SK-N-MC (cell line): Measurements from ENCODE around the gene HSPA4.

ENCODE experiments used
- DNase-seq: peaks from one replicate; pipeline ENCODE4 v3.0.0-alpha.2; 2011; ENCODE audit warnings: low read depth, low spot score
- H3K27ac ChIP-seq: fragments of 200-600 bp; sonication (generic); 2 replicates; pipeline ENCODE4 v1.5.1; 2016; ENCODE audit warnings: mixed run types
- H3K36me3 ChIP-seq: fragments of 200-600 bp; sonication (generic); 2 replicates; pipeline ENCODE4 v1.6.1; 2017; ENCODE audit warnings: antibody characterized with exemption, low read length, mixed read lengths; ENCODE audit not compliant: insufficient read depth
- H3K4me3 ChIP-seq: fragments of 200-600 bp; sonication (generic); 2 replicates; pipeline ENCODE4 v1.5.1; 2016
- H3K9ac ChIP-seq: fragments of 200-600 bp; sonication (generic); 2 replicates; pipeline ENCODE4 v1.8.0; 2017; ENCODE audit warnings: mixed run types, mixed read lengths; ENCODE audit not compliant: insufficient read length
- H3K9me3 ChIP-seq: fragments of 200-600 bp; sonication (generic); 2 replicates; pipeline ENCODE4 v1.6.1; 2017; ENCODE audit warnings: low read depth, mild to moderate bottlenecking, antibody characterized with exemption, low read length, moderate library complexity, mixed read lengths
- EZH2 ChIP-seq: fragments of 200-600 bp; sonication (generic); IDR thresholded peaks from one replicate; pipeline ENCODE4 v1.6.1; 2017; ENCODE audit warnings: antibody characterized with exemption
- FOXP2 ChIP-seq: optimal IDR thresholded peaks from 2 replicates; pipeline ENCODE3; 2011; ENCODE audit warnings: mild to moderate bottlenecking, moderate library complexity; ENCODE audit not compliant: insufficient read depth; ENCODE audit errors: extremely low read length, control extremely low read depth
- POLR2AphosphoS5 ChIP-seq: IDR thresholded peaks from 2 replicates; pipeline ENCODE4 v1.6.1; 2012; ENCODE audit warnings: mild to moderate bottlenecking, low read depth, low read length, borderline replicate concordance

The HSPA4 gene

DNA sequence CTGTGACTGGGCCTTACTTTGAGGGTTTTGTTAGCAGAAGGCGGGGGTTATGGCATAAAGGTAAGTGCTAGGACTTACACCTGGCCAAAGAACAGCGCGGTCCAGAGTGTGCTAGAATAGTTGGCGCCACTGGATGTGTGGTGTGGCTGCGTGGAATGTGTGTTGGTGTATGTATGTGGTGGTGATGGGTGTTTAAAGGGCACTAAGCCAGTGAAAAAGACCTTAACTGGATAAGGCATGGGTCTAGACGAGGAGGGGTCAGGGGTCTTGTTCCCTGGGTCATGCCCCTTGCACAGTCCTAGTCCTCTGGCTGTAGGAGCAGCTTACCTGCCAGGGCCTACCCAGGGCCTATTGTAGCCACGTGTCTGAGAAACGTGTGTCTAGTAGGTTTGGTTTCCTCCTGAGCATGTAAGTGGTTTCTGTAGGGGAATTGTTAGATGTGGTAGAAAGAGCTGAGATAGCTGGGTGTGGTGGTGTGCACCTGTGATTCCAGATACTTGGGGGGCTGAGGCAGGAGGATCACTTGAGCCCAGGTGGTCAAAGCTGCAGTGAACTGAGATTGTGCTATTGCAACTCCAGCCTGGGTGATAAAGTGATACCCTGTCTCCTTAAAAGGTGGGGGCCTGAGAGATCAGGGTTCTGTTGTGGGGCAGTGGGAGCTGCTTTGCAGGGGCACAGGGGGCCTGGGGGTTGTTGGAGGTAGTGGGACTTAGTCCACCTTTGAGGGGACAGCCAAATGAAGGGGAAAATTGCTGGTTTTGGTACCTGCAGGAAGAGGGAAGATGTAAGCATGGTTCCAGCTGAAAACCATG, 55.2 kb downstream of the HSPA4 start:
- DNase-seq, result no peak

DNA sequence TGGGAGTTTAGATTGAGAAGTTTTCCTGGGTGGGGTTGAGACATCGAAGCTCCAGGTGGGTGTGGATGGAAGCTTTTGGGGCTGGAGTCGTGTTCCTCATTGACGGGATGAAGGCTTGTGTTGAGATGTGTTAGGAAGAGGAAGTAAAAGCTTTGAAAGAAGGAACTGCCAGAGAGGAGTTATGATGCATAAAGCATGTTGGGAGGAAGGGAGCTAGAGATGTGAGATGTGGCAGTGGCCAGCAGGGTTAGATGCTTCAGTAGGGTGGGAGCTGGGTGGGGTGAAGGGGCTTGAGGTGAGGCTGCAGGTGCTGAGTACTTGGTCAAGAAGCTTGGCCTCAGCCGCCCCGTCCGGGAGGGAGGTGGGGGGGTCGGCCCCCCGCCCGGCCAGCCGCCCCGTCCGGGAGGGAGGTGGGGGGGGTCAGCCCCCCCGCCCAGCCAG, 56.7 kb downstream of the HSPA4 start:
- no peaks in the 10 kb centered on the region for H3K9me3 ChIP-seq
- H3K9ac ChIP-seq, result no peak overlapping the region
- H3K4me3 ChIP-seq, result no peak overlapping the region
- no peak overlapping the region for H3K27ac ChIP-seq
- TF ChIP-seq EZH2 (no peak), POLR2AphosphoS5 (no peak), FOXP2 (no peak)
- H3K36me3 ChIP-seq, result peaks cover 23% of the 10 kb centered on the region
- DNase-seq, result no peak

More for the DNA sequence above, 55.2 kb downstream of the HSPA4 start:
- no peak overlapping the region for H3K4me3 ChIP-seq
- H3K27ac ChIP-seq, result no peak overlapping the region
- no peaks in the 10 kb centered on the region for H3K9me3 ChIP-seq
- no peak overlapping the region for H3K9ac ChIP-seq
- no peak for TF ChIP-seq EZH2
- no peak; the same call in 1 of the 2 replicates for TF ChIP-seq POLR2AphosphoS5
- no peak for TF ChIP-seq FOXP2
- peaks cover 38% of the 10 kb centered on the region for H3K36me3 ChIP-seq

- no peaks in the 10 kb centered on the region for H3K9me3 ChIP-seq
- TF ChIP-seq POLR2AphosphoS5 (no peak), EZH2 (no peak), FOXP2 (no peak)
- DNase-seq, result no peak
- H3K36me3 ChIP-seq, result peaks cover 9% of the 10 kb centered on the region; the same call in 1 of the 2 replicates
- no peak overlapping the region for H3K9ac ChIP-seq
- H3K4me3 ChIP-seq, result no peak overlapping the region
- no peak overlapping the region for H3K27ac ChIP-seq
Measured at GRCh38 chr5:133109655-133110483, 58.1 kb downstream of the HSPA4 start.

DNA sequence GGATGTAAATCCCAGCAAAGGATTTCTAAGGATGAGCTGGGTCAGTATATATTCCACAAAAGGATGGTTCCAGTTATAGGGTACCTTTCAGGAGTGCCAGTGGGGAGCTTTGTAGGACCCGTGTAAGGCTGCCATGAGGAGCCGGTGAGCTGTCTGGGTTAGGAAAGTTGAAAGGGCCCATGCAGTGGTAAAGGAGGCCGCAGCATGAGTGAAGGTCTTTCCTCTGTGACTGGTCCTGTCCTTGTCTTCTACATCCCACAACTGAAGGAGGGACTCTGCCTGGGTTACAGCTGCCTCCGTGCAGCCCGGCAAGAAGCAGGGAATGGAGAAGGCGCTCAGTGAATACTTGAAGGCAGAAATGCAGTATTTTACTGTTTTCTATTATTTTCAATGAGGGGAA, 58.9 kb downstream of the HSPA4 start:
- DNase-seq, result no peak
- TF ChIP-seq FOXP2 (no peak), EZH2 (no peak), POLR2AphosphoS5 (no peak)
- no peak overlapping the region for H3K9ac ChIP-seq
- H3K9me3 ChIP-seq, result no peaks in the 10 kb centered on the region
- H3K27ac ChIP-seq, result no peak overlapping the region
- H3K36me3 ChIP-seq, result peaks cover under 1% of the 10 kb centered on the region; the same call in 1 of the 2 replicates
- H3K4me3 ChIP-seq, result no peak overlapping the region

DNA sequence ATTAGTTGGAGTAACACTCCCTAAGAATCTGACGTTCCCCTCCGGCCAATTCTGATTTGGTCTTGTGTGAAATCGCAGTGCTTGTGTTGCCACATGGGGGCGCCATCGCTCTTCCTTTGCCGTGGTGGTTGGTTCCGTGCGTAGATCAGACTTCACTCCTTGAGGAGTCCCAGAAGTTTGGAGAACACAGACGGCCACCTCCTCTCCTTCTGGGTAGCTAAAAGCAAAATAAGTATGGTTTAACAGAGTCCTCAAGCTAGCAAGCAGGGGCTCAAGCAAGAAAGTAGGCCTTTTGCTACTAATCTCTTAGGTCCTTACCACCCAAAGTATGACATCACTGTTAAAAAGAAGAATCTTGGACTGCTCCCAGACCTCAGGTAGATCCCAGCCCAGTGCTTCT, 59.5 kb downstream of the HSPA4 start:
- peak; percentile 66 for DNase-seq
- H3K4me3 ChIP-seq, result no peak overlapping the region
- no peaks in the 10 kb centered on the region for H3K9me3 ChIP-seq
- no peaks in the 10 kb centered on the region; the same call in 1 of the 2 replicates for H3K36me3 ChIP-seq
- no peak overlapping the region for H3K27ac ChIP-seq
- no peak overlapping the region for H3K9ac ChIP-seq
- TF ChIP-seq FOXP2 (no peak), EZH2 (no peak), POLR2AphosphoS5 (no peak)

DNA sequence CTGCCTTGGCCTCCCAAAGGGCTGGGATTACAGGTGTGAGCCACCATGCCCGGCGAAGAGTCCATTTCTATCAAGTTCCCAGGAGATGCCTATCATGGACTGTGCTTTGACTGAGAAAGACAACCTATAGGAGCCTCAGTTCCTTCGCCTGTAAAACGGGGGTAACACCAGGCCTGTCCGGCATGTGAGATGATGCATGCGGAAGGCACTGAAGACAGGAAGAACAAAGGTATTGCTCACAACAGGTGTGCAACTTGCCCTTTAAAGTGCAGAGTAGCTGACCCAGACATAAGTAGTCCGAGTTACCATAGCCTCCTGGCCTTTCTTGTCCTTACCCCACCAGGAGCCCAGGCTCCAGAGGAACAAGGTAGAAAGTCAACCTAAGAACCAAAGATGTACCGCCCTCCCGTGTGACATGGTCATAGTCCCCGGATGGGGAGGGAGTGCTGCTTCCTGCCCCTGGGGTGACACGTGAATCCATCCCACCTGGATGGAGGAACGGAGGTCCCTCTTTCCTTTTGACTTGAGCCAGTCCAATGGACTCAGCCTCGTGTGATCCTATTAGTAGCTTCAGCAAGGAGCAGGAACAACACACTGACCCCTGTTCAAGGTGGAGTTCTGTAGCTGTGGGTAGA, 60.3 kb downstream of the HSPA4 start:
- no peak for DNase-seq
- no peaks in the 10 kb centered on the region for H3K36me3 ChIP-seq
- TF ChIP-seq EZH2 (no peak), FOXP2 (no peak), POLR2AphosphoS5 (no peak)
- no peak overlapping the region for H3K4me3 ChIP-seq
- no peaks in the 10 kb centered on the region for H3K9me3 ChIP-seq
- H3K27ac ChIP-seq, result no peak overlapping the region
- no peak overlapping the region for H3K9ac ChIP-seq

GRCh38 chr5:133113331-133114061, 61.7 kb downstream of the HSPA4 start:
- TF ChIP-seq POLR2AphosphoS5 (no peak), FOXP2 (no peak)
- DNase-seq, result no peak

More at GRCh38 chr5:133113331-133114061, 61.7 kb downstream of the HSPA4 start:
- H3K4me3 ChIP-seq, result no peak overlapping the region
- no peak overlapping the region for H3K9ac ChIP-seq
- H3K9me3 ChIP-seq, result no peaks in the 10 kb centered on the region
- no peaks in the 10 kb centered on the region for H3K36me3 ChIP-seq
- H3K27ac ChIP-seq, result no peak overlapping the region
